Inferior parietal cortex (tissue), 1 donor: ENCODE measurements around the gene COL20A1.
A peak's percentile ranks its signal among the peaks of the same experiment; 100 is the strongest.

Experiments
- DNase-seq: peaks from one replicate; pipeline ENCODE4 v3.0.0-alpha.2; 2016; ENCODE audit errors: extremely low spot score

Gene COL20A1

DNA sequence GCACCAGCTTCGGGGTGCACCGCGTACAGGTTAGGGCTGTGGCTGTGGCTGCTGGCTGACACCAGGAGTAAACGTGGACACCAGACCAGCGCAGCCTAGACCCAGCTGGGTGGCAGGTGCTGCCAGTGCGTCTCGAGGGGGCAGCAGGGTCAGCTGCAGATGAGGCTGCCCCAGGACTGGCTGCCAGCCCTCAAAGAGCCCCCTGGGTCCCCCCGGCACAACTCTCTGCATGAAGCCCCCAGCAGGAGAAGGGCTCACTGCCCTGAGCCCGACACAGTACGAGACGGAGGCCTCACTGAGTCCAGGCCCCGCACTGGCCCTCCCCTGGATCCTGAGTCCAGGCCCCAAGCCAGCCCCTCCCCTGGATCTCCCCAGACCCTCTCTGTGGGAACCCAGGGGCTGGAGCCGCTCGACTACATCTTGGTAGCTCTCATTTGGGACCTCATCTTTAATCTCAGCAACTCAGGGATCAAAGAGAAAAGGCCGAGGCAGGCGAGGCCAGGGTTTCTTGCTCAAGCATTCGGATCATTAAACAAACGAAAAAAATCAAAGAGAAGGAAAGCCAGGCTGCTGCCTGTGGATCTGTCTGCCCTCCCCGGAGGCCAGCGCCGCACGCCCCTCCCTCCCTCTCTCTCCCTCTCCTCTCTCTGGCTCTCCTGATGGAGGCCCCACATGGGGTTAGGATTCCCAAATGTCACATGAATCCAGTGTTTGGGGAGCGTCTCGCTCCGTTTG, 31.8 kb upstream of the COL20A1 start:
- DNase-seq: no peak

DNA sequence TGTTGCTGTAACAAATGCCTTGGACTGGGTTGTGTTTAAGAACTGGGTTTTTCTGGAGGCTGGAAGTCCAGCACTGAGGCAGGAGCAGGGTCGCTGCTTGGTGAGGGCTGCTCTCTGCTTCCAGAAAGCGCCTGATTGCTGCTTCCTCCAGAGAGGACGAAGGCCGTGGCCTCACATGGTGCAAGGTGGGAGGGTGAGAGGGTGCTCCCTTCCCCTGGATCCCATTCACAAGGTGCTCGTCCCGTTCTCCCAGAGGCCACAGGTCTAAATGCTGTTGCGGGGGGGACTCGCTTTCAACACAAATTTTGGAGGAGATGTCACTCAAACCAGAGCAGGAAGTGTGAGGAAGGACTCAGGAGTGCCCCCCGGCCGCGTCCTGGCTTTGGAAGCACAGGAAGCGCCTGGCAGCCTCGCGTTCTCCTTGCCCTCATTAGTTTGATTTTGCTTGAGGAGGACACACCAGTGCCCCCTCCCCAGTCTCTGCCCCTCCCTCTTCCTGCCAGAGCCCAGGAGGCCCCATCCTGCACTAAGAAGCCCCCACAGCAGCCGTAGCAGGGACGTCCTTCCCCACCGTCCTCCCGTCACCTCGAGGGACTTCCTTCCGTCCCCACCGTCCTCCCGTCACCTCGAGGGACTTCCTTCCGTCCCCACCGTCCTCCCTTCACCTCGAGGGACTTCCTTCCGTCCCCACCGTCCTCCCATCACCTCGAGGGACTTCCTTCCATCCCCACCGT, 31.0 kb upstream of the COL20A1 start:
- DNase-seq: no peak

DNA sequence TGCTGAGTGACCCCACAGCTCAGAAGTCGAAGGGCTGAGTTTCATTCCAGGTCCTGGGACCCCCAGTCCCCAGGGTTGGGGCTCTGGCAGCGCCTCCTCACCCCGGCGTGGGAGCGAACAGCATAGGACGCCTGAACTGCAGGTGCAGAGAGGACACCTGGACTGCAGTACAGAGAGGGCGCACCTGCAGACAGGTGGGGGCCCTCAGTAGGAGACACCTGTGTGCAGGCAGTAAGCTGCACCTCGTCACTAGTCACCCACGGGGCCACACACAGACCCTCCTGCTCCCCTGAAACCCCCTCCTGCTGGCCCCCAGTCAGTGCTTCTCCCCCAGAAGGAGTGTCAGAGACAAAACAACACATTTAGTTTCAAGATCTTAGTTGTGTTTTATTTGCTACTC, 30.1 kb upstream of the COL20A1 start:
- DNase-seq: no peak

DNA sequence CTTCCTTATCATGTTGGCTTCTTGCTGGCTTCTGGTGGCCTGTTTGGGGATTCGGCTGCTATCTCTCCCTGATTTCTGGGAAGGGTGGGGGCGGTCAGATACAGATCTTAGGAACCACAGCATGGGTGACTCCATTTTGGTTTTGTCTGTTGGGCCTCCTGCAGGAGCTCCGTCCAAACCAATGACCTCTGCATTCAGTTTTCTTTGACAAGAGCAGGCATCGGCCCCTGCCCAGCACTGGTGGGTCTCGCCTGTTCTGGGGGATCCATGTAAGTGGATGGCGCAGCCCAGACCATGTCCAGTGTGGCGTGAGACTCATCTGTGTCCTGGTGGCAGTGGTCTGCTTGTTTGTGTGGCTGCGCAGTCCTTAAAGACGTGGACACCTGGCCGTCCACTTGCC, 29.0 kb upstream of the COL20A1 start:
- DNase-seq: no peak

DNA sequence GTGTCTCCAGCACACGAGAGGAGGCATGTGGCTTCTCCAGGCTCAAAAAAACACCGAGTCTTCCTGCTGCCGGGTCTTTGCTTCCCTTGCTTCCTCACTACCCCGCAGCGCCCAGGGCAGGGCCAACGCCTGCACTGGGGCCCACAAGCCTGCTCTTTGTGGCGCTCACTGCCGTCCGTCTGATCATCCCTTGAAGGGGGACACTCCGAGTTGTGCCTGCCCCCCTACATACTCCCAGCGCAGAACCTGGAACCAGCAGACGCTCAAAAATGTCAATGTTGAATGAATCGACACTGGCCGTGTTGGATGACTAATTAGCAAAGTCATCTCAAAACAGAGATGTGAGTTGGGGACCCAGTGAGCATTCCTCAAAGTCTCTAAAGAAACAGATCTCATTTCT, 28.5 kb upstream of the COL20A1 start:
- DNase-seq: no peak

DNA sequence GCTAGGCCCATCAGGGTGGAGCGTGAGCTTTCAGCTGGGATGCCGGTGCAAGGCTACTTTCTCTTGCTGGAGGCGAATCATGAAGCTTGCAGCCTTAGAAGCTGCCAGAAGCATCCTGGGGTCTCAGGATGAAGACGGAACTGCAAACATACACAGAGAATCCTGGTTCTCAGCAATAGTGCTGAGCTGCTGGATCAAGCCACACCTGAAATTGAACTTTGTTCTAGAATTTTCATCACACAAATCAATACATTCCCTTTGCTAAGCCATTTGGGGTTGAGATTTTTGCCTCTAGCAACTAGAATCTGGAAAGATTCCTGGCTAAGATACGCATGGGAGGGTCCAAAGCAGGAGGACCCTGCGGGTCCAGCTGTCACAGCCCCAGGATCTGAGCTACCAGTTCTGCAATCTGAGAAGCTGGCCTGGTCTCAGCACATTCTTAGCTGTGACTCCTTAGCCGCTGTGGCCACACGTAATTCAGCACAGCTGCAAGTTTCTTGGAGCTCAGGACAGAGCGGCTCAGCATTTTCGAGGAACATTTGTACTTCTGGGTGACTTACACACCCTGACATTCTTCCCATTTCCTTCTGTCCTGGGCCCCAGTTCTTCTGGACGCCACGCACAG, 27.0 kb upstream of the COL20A1 start:
- DNase-seq: no peak

DNA sequence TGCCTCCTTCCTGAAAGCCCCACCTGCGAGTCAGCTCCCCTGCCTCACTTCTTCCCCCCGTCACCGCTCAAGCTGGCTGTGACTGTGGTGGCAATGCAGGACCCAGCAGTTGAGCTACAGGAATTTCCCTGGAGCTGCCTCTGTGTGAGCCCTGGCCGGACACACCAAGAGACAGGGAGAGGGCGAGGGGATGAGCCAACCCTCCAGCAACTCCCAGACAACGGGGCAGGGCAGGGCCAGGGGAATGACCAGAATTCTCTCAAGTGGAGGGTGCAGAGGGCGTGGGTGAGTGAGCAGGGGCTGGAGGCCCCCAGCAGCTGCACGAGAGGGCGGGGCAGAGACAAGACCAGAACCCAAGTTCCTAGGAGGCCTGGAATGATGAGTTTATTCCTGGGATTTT, 25.3 kb upstream of the COL20A1 start:
- DNase-seq: no peak

DNA sequence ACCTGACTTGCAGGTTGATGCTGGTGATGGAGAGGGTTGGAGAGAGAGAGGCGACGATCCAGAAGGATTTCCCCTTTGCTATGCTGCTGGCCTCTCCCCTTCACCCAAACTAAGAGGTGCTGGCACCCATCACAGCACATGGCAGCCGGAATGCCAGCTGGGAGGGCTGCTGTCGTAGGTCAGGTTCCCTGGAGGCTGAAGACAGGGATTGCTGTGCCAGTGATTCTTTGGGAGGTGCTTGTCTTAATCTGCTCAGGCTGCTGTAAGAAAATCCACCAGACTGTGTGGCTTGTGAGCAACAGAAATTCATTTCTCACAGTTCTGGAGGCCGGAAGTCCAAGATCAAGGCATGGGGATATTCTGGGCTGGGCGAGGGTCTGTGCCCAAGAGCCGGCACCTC, 24.7 kb upstream of the COL20A1 start:
- no peak for DNase-seq

DNA sequence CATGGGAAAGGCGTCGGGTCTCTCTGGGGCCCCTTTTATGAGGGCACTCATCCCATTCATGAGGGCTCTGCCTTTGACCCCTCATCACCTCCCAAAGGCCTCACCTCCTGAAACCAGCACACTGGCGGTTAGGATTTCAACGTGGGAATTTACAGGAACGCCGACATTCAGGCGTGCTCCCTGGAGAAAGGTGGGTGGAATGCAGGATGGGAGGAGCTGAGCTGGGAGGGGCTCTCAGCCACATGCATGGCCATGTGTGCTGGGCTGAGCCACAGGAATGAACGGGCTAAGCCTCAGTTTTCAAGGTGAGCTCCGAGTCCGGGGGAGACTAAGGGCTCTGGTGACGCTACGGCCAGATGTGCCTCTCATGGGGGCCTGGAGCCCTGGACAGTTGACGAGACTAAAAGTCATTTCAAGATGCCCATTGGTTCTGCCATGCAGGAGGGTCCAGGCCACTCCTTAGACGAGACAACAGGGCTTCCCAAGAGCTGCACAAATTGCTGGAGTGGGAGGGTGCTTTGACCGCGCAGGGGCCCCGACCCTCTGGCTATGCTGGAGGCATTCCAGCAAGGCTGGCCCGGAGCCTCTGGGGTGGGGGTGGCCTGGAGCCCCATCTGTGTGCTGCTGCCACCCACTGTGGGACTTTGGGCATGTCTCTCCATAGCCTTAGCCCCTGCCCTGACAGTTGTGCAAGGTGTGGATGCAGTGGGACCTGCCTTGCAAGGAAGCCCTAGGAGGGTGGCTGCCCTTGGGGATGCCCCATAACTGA, 24.1 kb upstream of the COL20A1 start:
- no peak for DNase-seq

DNA sequence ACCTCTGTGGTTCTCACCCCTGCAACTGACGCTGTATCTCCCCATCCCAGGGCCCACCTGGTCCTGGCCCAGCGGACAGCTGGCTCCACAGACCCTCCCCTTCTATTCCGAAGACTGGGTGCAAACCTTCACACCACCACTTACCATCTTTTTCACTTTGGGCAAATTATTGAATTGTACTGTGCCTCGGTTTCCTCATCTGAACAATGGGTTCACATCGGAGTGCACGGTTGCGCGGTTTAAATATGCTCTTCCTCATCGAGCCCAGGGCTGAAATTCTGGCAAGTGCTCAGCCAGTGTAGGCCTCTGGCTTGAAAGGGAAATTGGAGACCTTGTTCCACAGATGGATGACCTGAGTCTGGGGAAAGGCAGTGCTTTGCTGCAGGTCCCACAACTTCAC, 23.3 kb upstream of the COL20A1 start:
- no peak for DNase-seq

DNA sequence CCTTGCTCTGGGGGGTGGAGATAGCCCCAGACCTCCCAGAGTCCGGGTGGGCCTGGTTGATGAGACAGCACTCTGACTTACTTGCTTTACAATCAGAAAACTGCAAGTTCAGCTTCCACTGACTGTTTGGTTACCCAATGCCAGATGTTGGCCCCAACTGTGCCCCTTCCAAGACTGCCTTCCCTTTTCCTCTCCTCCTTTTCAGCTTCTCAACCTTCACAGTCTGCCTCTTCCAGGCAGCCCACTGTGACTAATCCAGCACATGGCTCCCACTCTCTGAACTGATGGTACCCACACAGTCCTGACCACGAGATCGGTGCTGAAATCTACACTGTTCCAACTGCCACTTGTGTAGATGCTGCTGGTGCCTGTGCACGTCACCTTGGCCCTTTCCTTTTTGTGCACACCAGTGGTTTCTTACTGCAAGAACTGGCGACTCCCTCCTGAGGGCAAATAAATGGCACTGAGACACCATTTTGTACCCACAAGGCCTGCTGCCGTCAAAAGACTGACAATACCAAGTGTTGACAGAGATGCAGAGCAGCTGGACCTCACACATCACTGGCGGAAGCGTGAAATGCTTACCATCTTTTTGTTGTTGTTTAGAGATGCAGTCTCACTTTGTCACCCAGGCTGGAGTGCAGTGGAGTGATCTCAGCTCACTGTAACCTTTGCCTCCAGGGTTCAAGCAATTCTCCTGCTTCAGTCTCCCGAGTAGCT, 22.2 kb upstream of the COL20A1 start:
- no peak for DNase-seq

DNA sequence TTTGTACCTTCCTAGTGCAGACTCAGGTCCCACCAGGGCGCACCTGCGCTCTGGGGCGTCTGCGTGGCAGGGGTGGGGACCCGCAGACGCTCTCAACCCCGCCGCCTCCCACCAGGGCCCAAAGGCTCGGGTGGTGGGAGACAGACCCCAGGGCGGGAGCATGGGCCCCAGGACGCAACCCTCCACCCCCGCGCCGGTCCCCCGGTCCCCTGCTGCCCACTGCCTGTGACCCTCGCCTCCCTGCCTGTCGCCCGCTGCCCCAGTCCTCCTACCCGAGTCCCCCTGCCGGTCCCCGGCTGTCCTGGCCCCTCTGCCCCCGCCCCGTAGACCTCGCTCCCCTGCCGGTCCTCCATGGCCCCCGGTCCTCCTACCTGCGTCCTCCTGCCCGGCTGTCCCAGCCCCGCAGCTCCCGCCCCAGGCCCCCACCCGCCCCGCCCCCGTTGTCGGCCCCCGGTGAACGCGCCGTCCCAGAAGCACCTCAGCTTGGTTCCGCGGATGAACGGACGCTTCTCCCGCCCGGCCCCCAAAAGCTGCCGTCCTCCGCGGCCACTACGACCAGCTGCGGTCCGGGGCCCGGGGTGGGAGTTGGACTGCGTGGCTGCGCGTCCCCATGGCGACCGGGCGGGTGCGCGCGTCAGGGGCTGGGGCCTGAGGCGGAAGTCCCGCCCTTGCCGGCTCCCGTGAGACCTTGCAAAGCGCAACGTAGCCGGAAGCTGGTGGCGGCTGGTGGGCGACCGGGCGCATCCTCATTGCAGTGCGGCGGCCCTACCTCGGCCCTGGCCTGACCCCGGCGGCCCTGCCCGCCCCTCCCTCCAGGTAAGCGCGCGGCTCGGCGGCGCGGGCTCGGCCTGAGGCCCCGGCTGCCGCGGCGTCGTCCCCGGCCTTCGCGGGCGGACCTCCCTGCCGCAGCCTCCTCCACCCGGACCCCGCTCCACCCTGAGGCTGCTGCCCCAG, 20.6 kb upstream of the COL20A1 start, which contains the start of gene ARFGAP1:
Gene ARFGAP1 (plus strand): TSS at position 709 of the 954 bp plus-strand sequence. CDS start 2,768 bp downstream, outside the sequence.
- peak; percentile 85 for DNase-seq

DNA sequence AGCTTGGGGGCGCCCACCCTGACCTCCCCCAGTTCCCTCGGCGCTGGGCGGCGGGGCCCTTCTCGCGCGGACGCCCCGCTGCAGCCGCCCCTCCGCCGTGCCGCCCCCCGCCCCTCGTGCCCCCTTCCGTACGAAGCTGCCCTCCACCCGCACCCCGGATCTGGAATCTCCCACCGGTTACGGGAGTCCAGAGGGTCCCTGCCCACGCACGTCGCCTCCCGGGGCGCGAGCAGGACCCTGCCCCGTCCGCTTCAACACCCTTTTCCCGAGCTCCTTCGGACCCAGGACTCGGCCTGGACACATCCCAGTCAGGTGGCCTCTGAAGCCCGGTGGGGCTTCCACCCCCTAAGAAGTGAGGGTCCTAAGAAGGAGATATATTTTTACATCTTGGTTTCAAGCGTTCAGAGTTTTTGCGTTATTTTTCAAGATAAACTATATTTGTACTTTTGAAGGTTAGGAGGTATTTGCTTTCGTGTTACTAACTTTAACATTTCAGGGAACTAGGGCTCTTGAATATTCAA, 19.9 kb upstream of the COL20A1 start:
- DNase-seq: no peak

DNA sequence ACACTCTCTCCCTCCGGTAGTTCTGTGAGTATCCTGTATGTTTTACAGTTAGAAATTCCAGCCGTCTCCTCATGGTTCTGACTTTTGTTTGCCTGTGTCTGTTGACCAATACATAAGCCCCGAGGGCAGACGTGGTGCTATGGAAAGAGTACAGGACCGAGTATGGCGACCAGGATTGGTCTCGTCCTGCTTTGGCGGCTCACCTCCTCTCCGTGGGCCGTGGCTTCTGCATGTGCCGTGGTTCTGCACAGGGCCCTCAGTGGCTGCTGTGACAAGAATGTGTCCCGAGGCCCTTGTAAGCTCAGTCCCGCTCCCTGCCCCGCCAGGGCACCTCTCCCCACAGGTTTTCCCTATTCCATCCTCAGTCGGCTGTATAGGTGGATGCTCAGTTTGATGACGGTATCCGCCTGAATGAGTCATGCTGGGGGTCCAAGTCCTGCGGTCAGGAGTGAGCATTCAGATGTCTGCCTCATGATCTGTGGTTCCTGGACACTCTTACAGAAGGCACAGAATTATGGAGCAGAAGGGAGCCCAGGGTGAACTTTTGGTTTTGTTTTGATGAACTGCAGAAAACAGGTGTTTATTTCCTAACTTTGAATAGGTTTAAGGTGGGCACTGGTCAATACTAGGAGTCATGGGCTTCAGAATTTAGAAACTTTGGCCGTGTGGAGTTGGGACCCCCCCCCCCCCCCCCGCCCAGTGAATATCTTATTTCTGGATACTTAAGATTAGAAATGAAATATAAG, 19.2 kb upstream of the COL20A1 start:
- no peak for DNase-seq

DNA sequence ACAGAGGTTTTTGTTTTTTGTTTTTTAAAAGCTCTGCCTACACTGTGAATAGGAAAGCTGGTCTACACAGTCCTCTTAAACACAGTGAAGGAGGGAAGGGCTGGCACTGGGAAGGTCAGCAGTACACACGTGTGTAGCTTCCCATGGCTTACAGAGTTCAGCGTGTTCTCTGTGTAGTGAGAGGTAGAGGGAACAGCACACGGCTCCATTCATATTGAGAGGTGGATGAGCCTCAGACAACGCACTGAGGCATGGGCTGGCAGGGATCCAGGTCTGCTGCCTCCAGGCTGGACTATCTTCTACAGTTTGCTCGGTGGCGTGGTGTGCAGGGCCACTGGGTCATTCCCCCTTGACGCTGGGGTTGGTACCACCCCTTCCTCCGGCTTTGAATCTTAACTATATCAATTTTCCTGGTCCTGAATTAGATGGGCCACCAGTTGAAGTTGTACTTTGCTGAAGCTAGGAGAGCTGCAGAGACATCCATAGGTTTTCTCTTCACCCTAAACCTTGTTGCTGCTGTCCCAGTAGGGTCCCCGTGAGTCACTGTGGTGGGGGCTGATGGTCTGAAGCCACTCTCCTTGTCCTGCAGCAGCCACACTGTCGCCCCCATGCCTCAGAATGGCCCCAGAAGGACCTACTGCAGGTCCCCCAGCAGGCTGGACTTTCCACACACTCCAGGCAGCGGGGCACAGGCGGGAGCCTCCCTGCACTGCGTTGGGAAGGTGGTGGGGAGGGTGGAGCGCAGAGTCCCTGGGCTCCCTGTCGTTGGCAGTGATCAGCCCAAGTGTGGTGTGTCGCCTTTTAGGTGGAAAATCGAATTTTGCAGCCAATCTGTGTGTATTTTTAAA, 18.4 kb upstream of the COL20A1 start:
- no peak for DNase-seq

DNA sequence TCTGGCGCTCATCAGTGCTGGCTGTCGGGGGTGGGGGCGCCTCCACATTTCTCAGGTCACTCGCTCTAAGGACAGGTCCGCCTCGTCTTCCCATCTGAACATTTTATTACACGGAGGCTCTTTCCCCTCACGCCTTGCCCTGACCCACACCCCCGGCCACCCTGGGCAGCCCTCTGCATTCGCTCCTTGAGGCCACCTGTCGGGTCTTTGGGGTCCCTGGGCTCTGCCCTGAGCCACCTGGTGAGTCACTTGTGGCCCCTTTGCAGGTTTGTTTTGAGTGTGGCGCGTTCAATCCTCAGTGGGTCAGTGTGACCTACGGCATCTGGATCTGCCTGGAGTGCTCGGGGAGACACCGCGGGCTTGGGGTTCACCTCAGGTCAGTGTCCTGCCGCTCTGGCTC, 17.2 kb upstream of the COL20A1 start:
- no peak for DNase-seq

DNA sequence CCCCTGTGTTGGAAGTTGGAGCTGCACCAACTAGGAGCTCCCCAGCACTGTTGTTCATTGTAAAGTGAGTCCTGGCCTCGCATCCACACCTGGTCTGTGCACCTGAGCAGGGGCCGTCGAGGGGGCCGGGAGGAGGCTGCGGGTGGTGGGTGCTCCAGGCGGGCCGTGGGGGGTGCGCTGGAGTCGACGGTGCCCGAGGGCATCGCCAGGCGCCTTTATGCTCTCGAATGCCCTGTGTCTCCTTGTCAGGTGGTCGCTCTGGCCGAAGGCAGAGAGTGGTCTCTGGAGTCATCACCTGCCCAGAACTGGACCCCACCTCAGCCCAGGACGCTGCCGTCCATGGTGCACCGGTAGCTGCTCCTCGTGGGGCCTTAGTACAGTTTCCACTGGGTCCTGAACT, 16.0 kb upstream of the COL20A1 start:
- DNase-seq: no peak

DNA sequence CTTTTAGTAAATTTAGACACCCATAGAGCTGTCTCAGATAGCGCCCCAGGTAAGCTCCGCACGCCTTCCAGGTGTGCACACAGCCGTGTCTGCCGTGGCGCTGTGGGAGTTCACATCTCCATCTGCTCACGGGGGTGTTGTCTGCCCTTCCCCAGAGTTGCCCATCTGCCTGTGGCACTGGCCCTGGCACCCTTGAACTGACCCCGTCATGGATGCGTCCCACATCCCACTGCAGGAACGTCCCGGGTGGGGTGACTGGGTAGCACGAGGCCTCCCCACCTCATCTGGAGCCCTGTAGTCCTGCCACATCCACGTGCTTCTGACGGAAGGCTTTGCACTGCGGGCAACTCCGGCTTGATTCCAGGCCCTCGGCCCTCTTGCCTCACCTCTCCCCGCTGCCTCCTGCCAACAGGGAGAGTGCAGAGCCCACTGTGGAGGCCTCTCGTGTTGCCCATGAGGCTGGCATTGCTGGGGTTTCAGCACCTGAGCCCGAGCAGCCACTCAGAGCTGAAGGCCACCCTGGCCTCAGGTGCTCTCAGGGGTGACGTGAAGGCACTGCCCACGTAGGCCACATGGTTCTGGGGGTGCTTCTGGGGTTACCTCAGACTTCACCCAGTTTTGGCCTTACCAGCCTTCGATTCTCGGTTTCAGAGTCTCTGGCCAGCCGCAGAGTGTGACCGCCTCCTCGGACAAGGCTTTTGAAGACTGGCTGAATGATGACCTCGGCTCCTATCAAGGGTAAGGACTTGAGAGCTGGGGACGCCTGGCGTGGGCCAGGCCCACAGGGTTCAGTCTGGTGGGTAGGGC, 15.3 kb upstream of the COL20A1 start:
- no peak for DNase-seq
